Smooth muscle cell (in vitro differentiated cells): Measurements from ENCODE around the gene SHC3. TPM values are rescaled to one million over a fixed set of nuclear protein-coding genes. Genes with fewer than 3 reads are reported as not detected.
A peak's percentile ranks its signal among the peaks of the same experiment; 100 is the strongest.

Experiments used
- DNase-seq: peaks from one replicate; lab custom pipeline; 2025; ENCODE audit not compliant: unreplicated experiment; lab: John Stamatoyannopoulos, UW
- H2AFZ ChIP-seq: fragments of 200-600 bp; sonication (generic); 2 replicates; pipeline ENCODE4 v1.6.0; 2016; ENCODE audit warnings: antibody characterized with exemption, low read depth, mild to moderate bottlenecking
- H3F3A ChIP-seq: fragments of 200-600 bp; sonication (generic); 2 replicates; pipeline ENCODE4 v1.6.0; 2017; ENCODE audit warnings: antibody characterized with exemption, low read depth
- H3K27ac ChIP-seq: fragments of 200-600 bp; sonication (generic); 2 replicates; pipeline ENCODE4 v1.5.1; 2016; ENCODE audit warnings: low read depth, mild to moderate bottlenecking
- H3K27me3 ChIP-seq: fragments of 200-600 bp; sonication (generic); 2 replicates; pipeline ENCODE4 v1.6.1; 2016; ENCODE audit warnings: low read depth, mild to moderate bottlenecking
- H3K36me3 ChIP-seq: fragments of 200-600 bp; sonication (generic); 2 replicates; pipeline ENCODE4 v1.5.1; 2016; ENCODE audit warnings: low read depth
- H3K4me1 ChIP-seq: fragments of 200-600 bp; sonication (generic); 2 replicates; pipeline ENCODE4 v1.5.1; 2016; ENCODE audit warnings: low read depth
- H3K4me2 ChIP-seq: fragments of 200-600 bp; sonication (generic); 2 replicates; pipeline ENCODE4 v1.6.0; 2016; ENCODE audit warnings: mild to moderate bottlenecking
- H3K4me3 ChIP-seq: fragments of 200-600 bp; sonication (generic); 2 replicates; pipeline ENCODE4 v1.5.1; 2016; ENCODE audit warnings: mild to moderate bottlenecking
- H3K79me2 ChIP-seq: fragments of 200-600 bp; sonication (generic); 2 replicates; pipeline ENCODE4 v1.6.0; 2016; ENCODE audit warnings: low read depth, mild to moderate bottlenecking
- H3K9ac ChIP-seq: fragments of 200-600 bp; sonication (generic); 2 replicates; pipeline ENCODE4 v1.6.0; 2016; ENCODE audit warnings: low read depth
- H3K9me3 ChIP-seq: fragments of 200-600 bp; sonication (generic); replicated peaks from 2 replicates; pipeline ENCODE4 v1.5.1; 2016; ENCODE audit warnings: low read depth
- H4K20me1 ChIP-seq: fragments of 200-600 bp; sonication (generic); 2 replicates; pipeline ENCODE4 v1.6.0; 2016; ENCODE audit warnings: low read depth
- CTCF ChIP-seq: fragments of 200-600 bp; sonication (generic); IDR thresholded peaks from 2 replicates; pipeline ENCODE4 v1.5.1; 2017; ENCODE audit warnings: borderline replicate concordance, mild to moderate bottlenecking, antibody characterized with exemption; ENCODE audit not compliant: insufficient read depth, poor library complexity, severe bottlenecking
- WGBS: methylation state at CpG from one replicate; pipeline ENCODE4 v1.1.7; 2016; ENCODE audit warnings: low lambda C conversion rate; 5-methylcytosine and 5-hydroxymethylcytosine counted together
- polyA plus RNA-seq: library from polyadenylated mRNA; unstranded; fragments of >200 nt; fragmentation: Nextera tagmentation; extraction: Ambion mirVana; gene quantifications from 2 replicates; pipeline ENCODE4 v1.2.1, GENCODE V29; 2016
- total RNA-seq: library from RNA; depleted of rRNA; stranded (reverse); fragments of >200 nt; gene quantifications from 2 replicates; pipeline ENCODE4 v1.2.3, GENCODE V29; 2014

The SHC3 gene
- total and polyA plus RNA-seq, 2 experiments from 2014 or later: 0.38 to 0.67 TPM

GRCh38 chr9:88995200-88995577, 183.4 kb downstream of the SHC3 start:
- Histone ChIP-seq H3K79me2 (peaks cover 84% of the 10 kb centered on the region), H3K9ac (no peak overlapping the region), H3K36me3 (no peaks in the 10 kb centered on the region), H3F3A (peaks cover 37% of the 10 kb centered on the region), H3K9me3 (no peaks in the 10 kb centered on the region), H3K4me1 (peaks cover 39% of the 10 kb centered on the region), H4K20me1 (peaks cover 85% of the 10 kb centered on the region), H2AFZ (no peak overlapping the region), H3K4me3 (peak overlapping the region; percentile 75), H3K27ac (peak overlapping the region; percentile 48), H3K4me2 (peak overlapping the region; percentile 91), H3K27me3 (no peaks in the 10 kb centered on the region)
- no peak for DNase-seq
- WGBS: 61% methylated on average over 6 of the region's 6 CpGs
- no peak for TF ChIP-seq CTCF

- H3K9ac ChIP-seq: peak overlapping the region; percentile 52
- no peak for DNase-seq
Observed at GRCh38 chr9:88994469-88995199, 184.0 kb downstream of the SHC3 start.

GRCh38 chr9:88993871-88994460, 184.7 kb downstream of the SHC3 start:
- peak overlapping the region; percentile 91 for H3K4me2 ChIP-seq
- H3K9ac ChIP-seq: peak overlapping the region; percentile 52
- no peak for TF ChIP-seq CTCF
- peaks cover 34% of the 10 kb centered on the region for H3F3A ChIP-seq
- H3K27me3 ChIP-seq: no peaks in the 10 kb centered on the region
- peak overlapping the region; percentile 75 for H3K4me3 ChIP-seq
- no peaks in the 10 kb centered on the region for H3K9me3 ChIP-seq
- H3K4me1 ChIP-seq: peaks cover 52% of the 10 kb centered on the region
- peaks cover 84% of the 10 kb centered on the region for H3K79me2 ChIP-seq
- 67% methylated on average over 14 of the region's 14 CpGs for WGBS
- H3K36me3 ChIP-seq: no peaks in the 10 kb centered on the region
- DNase-seq: no peak
- peaks cover 74% of the 10 kb centered on the region for H4K20me1 ChIP-seq
- H3K27ac ChIP-seq: peak overlapping the region; percentile 67
- H2AFZ ChIP-seq: no peak overlapping the region

More at GRCh38 chr9:88994469-88995199, 184.0 kb downstream of the SHC3 start:
- WGBS: 44% methylated on average over 9 of the region's 9 CpGs
- Histone ChIP-seq H3K36me3 (no peaks in the 10 kb centered on the region), H3K4me3 (peak overlapping the region; percentile 75), H3K9me3 (no peaks in the 10 kb centered on the region), H2AFZ (no peak overlapping the region), H3K4me2 (peak overlapping the region; percentile 91), H4K20me1 (peaks cover 81% of the 10 kb centered on the region), H3K79me2 (peaks cover 84% of the 10 kb centered on the region), H3F3A (peaks cover 34% of the 10 kb centered on the region), H3K27me3 (no peaks in the 10 kb centered on the region), H3K27ac (peak overlapping the region; percentile 67), H3K4me1 (peaks cover 45% of the 10 kb centered on the region)
- TF ChIP-seq CTCF: no peak
